Nephron (organoid): ENCODE results near the gene CCNY.
"Not testable (repeated sequence)": the region's sequence is repeated elsewhere in the genome, so short reads cannot be mapped to it uniquely, and the experiment has no call there.

Experiments
- H3K27ac Mint-ChIP-seq, 3 experiments: 2 replicates each; pipeline ENCODE4 v1.8.0; 2020; ENCODE audit warnings: mixed read lengths in 3 of 3, mild to moderate bottlenecking in 2 of 3, moderate library complexity in 1 of 3
- H3K27me3 Mint-ChIP-seq: 2 replicates; pipeline ENCODE4 v1.8.0; 2021; ENCODE audit warnings: low read depth, mild to moderate bottlenecking, moderate library complexity, mixed read lengths
- H3K36me3 Mint-ChIP-seq: 2 replicates; pipeline ENCODE4 v1.8.0; 2020; ENCODE audit warnings: low read depth, mixed read lengths
- H3K4me1 Mint-ChIP-seq: 2 replicates; pipeline ENCODE4 v1.8.0; 2020; ENCODE audit warnings: mixed read lengths
- H3K4me3 Mint-ChIP-seq, 3 experiments: 2 replicates each; pipeline ENCODE4 v1.8.0; 2020; ENCODE audit warnings: mild to moderate bottlenecking in 3 of 3, mixed read lengths in 3 of 3, moderate library complexity in 2 of 3
- H3K9me3 Mint-ChIP-seq: 2 replicates; pipeline ENCODE4 v1.8.0; 2020; ENCODE audit warnings: mixed read lengths
- TF ChIP-seq, protein P1 (sequence below), 3 experiments: fragments of 200-600 bp; sonication (generic); IDR thresholded peaks; one replicate each; pipeline ENCODE4 v1.5.0; 2021; ENCODE audit warnings: antibody characterized with exemption in 3 of 3; ENCODE audit not compliant: unreplicated experiment in 3 of 3

Gene CCNY

DNA sequence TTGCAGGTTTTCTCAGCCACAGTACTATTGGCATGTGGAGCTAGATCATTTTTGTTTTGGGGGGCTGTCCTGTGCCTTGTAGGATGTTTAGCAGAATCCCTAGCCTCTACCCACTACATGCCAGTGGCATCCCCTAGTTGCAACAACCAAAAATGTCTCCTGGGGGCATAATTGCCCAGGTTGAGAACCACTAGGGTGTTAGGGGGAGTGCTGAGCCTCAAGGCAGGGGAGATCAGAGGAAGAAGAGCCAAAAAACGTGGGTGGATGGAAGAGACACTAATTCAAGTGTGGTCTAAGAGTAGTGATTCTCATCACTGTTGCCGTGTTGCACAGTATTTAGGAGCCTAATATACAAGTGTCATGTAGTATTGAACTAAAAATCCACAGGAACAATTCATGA is 31.7 kb upstream of the CCNY start:
- H3K4me3 Mint-ChIP-seq = no peak overlapping the region
- no peaks in the 10 kb centered on the region for H3K36me3 Mint-ChIP-seq
- H3K9me3 Mint-ChIP-seq = no peaks in the 10 kb centered on the region
- no peak overlapping the region for H3K27ac Mint-ChIP-seq
- TF ChIP-seq, protein P1, sequence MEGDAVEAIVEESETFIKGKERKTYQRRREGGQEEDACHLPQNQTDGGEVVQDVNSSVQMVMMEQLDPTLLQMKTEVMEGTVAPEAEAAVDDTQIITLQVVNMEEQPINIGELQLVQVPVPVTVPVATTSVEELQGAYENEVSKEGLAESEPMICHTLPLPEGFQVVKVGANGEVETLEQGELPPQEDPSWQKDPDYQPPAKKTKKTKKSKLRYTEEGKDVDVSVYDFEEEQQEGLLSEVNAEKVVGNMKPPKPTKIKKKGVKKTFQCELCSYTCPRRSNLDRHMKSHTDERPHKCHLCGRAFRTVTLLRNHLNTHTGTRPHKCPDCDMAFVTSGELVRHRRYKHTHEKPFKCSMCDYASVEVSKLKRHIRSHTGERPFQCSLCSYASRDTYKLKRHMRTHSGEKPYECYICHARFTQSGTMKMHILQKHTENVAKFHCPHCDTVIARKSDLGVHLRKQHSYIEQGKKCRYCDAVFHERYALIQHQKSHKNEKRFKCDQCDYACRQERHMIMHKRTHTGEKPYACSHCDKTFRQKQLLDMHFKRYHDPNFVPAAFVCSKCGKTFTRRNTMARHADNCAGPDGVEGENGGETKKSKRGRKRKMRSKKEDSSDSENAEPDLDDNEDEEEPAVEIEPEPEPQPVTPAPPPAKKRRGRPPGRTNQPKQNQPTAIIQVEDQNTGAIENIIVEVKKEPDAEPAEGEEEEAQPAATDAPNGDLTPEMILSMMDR (IDR thresholded peaks at IDR 0.05; ENCODE audit: unreplicated experiment in 3 of 3) = no peak
- no peaks in the 10 kb centered on the region for H3K27me3 Mint-ChIP-seq
- H3K4me1 Mint-ChIP-seq = peaks cover 6% of the 10 kb centered on the region

DNA sequence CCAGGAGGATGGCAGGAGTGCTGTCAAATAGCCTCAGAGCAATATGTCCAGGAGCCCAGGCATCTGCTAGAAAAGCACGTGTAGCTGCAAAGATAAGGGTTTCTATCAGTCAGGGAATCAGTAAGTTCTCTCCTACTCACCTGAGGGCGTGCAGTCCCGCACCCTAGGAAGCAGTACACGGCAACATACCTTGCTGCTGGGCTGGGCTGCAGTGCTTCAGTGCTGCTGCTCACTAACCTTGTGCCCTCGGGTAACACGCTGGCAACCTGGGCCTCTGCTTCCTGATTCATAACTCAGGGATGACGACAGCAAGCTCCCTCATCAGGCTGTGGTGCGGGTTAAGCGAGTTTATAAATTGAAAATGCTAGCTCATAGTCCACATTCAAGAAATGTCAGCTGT is 29.5 kb upstream of the CCNY start:
- H3K4me1 Mint-ChIP-seq = no peaks in the 10 kb centered on the region
- H3K27me3 Mint-ChIP-seq = peaks cover 5% of the 10 kb centered on the region
- no peaks in the 10 kb centered on the region for H3K36me3 Mint-ChIP-seq
- H3K9me3 Mint-ChIP-seq = no peaks in the 10 kb centered on the region
- TF ChIP-seq, protein P1 (IDR thresholded peaks at IDR 0.05; ENCODE audit: unreplicated experiment in 3 of 3) = no peak
- H3K27ac Mint-ChIP-seq = no peak overlapping the region
- H3K4me3 Mint-ChIP-seq = no peak overlapping the region

DNA sequence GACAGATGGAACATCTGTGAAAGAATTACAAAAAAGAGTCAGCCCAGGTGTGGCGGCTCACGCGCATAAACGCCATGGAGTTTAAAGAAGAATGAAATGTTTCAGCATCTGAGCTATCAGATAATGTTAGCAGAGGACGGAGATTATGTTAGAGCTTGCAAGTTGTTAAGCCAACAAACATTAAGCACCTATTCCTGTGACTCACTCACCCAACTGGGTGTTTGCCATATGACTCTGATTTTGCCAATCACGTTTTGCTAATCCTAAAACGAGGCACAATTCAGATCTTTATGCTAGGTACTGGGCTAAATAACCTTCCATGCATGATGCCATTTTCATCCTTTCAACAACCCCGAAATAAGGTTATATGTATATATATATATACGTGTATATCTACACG is 29.0 kb upstream of the CCNY start:
- no peaks in the 10 kb centered on the region for H3K4me1 Mint-ChIP-seq
- no peak overlapping the region for H3K27ac Mint-ChIP-seq
- no peak overlapping the region for H3K4me3 Mint-ChIP-seq
- H3K9me3 Mint-ChIP-seq = no peaks in the 10 kb centered on the region
- TF ChIP-seq, protein P1 (IDR thresholded peaks at IDR 0.05; ENCODE audit: unreplicated experiment in 3 of 3) = no peak
- H3K27me3 Mint-ChIP-seq = peaks cover 5% of the 10 kb centered on the region
- H3K36me3 Mint-ChIP-seq = no peaks in the 10 kb centered on the region

DNA sequence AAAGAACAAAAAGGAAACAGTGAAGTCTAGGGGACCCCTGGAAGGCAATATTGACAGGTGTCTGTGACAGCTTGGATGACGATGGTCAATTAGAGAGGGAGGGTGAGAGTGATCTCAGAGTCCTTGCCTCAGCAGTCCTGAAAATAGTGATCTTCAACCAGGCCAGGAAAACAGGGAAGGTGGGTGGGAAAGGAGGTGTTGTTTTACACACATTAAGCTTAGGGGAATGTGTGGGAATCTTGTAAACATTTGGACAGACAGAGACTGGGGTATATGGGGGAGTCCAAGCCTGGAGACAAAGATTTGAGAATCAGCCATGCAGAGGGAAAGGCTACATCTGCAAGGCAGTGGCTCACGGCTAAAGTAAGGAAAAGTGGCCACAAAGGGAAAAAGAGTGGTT is 27.5 kb upstream of the CCNY start:
- peak overlapping the region in 1 of 3 experiments; percentile 21 for H3K27ac Mint-ChIP-seq
- H3K27me3 Mint-ChIP-seq = peaks cover 5% of the 10 kb centered on the region
- H3K4me1 Mint-ChIP-seq = no peaks in the 10 kb centered on the region
- H3K9me3 Mint-ChIP-seq = no peaks in the 10 kb centered on the region
- H3K36me3 Mint-ChIP-seq = peaks cover 6% of the 10 kb centered on the region
- no peak overlapping the region for H3K4me3 Mint-ChIP-seq
- TF ChIP-seq, protein P1 (IDR thresholded peaks at IDR 0.05; ENCODE audit: unreplicated experiment in 3 of 3) = no peak

DNA sequence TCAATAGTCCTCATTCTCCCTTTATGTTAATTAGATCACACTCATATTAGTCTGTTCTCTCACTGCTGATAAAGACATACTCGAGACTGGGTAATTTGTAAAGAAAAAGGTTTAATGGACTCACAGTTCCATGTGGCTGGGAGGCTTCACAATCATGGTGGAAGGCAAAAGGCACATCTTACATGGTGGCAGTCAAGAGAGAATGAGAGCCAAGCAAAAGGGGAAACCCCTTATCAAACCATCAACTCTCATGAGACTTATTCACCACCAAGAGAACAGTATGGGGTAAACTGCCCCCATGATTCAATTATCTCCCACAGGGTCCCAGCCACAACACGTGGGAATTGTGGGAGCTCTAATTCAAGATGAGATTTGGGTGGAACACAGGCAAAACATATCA is 22.2 kb upstream of the CCNY start:
- not testable (repeated sequence) for H3K4me3 Mint-ChIP-seq, H3K4me1 Mint-ChIP-seq, H3K27ac Mint-ChIP-seq, H3K9me3 Mint-ChIP-seq, H3K27me3 Mint-ChIP-seq
- peaks cover 44% of the 10 kb centered on the region for H3K36me3 Mint-ChIP-seq

DNA sequence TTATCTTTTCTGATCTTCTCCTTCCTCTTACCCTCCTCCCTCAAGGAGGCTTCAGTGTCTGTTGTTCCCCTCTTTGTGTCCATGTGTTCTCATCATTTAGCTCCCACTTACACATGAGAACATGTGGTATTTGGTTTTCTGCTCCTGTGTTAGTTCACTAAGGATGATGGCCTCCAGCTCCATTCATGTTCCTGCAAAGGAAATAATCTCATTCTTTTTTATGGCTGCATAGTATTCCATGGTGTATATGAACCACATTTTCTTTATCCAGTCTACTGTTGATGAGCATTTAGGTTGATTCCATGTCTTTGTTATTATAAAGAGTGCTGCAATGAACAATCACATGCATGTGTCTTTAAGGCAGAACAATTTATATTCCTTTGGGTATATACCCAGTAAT is 21.1 kb upstream of the CCNY start:
- peaks cover 47% of the 10 kb centered on the region for H3K36me3 Mint-ChIP-seq
- H3K4me1 Mint-ChIP-seq, H3K9me3 Mint-ChIP-seq, H3K4me3 Mint-ChIP-seq, H3K27me3 Mint-ChIP-seq, H3K27ac Mint-ChIP-seq: not testable (repeated sequence)

DNA sequence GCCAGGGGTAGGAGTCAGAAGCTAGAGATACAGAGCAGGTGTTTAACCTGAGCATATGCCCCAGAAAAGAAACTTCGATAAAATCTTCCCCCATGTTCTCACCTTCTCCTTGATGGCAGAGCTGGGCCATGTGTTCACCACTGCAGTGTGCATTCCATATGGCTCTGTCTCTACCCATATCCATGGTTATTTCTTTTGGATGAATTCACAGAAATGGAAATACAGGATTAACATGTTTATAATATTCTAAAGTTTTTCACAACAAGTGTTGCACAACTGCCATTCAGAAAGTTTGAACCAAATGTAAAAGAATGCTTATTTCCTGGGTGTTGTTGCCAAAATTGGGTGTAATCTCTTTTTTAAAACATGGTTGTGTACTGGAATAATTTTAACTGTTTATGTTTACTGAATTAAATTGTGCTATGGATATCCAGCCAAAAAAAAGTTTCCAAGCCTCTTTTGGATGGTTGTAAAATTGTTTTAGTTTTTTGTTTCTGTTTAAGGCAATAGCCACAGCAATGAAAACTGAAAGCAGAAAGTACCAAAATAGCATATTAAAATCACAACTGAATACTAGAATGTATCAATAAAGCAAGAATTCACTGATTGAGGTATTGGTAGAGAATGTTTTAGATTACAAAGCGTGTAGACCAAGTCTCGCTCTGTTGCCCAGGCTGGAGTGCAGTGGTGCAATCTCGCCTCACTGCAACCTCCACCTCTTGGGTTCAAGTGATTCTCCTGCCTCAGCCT is 19.9 kb upstream of the CCNY start:
- no peaks in the 10 kb centered on the region for H3K27me3 Mint-ChIP-seq
- H3K9me3 Mint-ChIP-seq = peaks cover 3% of the 10 kb centered on the region
- no peaks in the 10 kb centered on the region for H3K4me1 Mint-ChIP-seq
- peaks cover 56% of the 10 kb centered on the region for H3K36me3 Mint-ChIP-seq
- no peak overlapping the region for H3K4me3 Mint-ChIP-seq
- TF ChIP-seq, protein P1 (IDR thresholded peaks at IDR 0.05; ENCODE audit: unreplicated experiment in 3 of 3) = no peak
- no peak overlapping the region for H3K27ac Mint-ChIP-seq
